Embryonic facial prominence (tissue), 1 donor: ENCODE data around the gene SH3BP1.

Source experiments
- DNase-seq: peaks from one replicate; pipeline ENCODE4 v3.0.0-alpha.2; 2016; ENCODE audit errors: extremely low spot score

The SH3BP1 gene

DNA sequence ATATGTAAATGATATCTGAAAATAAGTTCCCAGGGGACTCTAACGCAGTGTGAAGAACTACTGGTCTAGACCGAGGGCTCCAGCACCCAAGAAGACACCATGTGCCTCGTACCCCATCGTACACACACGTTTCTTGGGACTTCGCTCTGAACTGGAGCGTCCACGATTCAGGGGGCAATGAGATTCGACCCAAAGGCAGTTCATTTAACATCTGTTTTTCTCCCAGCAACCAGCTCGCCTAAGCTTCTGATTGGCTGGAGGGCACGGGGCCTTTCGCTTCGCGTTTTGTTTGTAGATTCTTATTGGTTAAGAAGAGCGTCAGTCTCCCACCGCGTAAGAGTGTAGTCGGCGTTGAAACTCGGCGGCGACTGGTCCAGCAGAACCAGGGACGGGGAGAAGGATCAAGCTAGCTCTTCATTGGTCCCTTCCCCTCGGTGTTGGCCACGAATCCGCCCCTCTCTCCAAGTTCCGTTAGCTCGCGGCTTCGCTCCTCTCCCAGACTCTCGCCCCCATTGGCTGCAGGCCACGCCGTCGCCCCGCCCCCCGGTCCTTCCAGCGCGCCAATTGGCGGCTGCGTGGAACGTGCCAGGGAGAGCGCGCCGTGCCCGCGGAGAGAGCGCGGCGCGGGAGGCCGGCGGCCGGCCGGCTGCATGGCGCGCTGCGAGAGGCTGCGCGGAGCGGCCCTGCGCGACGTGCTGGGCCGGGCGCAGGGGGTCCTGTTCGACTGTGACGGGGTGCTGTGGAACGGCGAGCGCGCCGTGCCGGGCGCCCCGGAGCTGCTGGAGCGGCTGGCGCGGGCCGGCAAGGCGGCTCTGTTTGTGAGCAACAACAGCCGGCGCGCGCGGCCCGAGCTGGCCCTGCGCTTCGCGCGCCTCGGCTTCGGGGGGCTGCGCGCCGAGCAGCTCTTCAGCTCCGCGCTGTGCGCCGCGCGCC is 18.9 kb downstream of the SH3BP1 start, which contains the start of gene PDXP:
Gene PDXP, plus strand, starts transcription at position 591 of the 933 bp plus-strand sequence. Its CDS starts 60 bp downstream, at position 651.
- peak; percentile 100 for DNase-seq

DNA sequence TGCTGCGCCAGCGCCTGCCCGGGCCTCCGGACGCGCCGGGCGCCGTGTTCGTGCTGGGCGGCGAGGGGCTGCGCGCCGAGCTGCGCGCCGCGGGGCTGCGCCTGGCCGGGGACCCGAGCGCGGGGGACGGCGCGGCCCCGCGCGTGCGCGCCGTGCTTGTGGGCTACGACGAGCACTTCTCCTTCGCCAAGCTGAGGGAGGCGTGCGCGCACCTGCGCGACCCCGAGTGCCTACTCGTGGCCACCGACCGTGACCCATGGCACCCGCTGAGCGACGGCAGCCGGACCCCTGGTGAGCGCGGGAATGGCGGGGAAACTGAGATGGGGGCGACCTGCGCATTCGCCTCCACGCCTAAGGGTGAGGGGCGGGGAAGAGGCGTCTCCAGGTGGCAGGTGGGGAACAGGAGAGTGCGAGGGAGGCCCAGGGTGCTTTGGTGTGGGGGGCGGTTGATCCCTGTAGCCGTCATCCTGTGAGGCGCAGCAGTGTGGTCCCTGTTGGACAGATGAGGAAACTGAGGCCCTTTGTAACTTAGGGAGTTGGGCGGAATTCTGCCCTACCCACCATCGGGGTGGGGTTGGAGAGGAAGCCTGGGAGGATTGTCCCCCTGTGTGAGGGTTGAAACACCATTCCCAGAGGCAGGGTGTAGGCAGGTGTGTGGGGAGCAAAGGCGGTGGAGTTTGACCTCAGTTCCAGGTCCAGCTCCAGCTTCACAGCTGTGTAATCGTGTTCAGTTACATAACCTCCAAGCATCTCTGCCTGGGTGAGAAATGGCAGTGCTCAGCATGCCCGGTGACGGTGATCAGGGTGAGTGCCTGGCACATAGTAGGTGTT is 19.8 kb downstream of the SH3BP1 start:
- no peak for DNase-seq

DNA sequence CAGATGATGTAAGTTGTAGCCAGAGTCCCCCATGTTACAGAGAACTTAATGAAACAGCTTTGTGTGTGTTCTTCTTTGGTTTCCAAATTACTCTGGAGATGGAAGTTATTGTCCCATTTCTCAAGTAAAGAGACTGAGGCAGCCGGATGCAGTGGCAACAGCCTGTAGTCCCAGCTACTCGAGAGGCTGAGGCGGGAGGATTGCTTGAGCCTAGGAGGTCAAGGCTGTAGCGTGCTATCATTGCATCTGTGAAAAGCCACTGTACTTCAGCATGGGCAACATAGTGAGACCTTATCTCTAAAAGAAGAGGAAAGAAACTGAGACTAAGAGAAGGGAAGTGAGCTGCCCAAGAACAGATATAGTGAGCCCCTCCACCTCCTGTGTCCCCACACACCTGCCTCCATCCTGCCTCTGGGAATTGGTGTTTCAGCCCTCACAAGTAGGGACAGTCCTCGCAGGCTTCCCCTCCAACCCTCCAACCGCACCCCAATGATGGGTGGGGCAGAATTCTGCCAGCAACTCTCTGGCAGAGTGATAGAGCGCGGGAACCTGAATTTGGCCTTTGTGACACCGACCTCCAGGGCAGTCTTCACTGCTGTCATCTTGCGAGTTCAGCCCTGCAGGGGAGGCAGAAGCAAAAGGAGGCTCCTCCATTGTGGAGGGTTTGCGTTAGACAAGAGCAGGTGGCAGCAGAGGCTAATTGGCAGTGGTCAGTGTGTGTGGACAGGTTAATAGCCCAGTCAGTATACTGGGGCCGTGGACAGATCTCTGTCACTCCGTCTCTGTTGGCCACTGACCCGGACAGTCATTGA is 20.6 kb downstream of the SH3BP1 start:
- DNase-seq: no peak

DNA sequence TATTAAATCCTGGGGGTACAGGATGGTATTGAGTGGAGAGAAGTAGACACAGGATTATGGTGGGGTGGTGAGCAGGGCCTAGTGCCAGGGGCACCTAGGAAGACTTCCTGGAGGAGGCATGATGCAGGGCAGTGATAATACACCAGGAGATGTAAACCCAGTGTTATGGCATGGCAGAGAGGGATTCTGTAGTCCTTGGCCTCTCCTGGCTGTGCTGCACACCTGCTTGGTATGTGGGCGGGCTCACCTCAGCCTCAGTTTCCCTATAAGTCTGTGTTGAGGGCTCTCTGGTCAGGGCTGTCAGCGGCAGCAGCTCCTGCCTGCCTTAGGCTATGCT is 21.2 kb downstream of the SH3BP1 start:
- DNase-seq: no peak

DNA sequence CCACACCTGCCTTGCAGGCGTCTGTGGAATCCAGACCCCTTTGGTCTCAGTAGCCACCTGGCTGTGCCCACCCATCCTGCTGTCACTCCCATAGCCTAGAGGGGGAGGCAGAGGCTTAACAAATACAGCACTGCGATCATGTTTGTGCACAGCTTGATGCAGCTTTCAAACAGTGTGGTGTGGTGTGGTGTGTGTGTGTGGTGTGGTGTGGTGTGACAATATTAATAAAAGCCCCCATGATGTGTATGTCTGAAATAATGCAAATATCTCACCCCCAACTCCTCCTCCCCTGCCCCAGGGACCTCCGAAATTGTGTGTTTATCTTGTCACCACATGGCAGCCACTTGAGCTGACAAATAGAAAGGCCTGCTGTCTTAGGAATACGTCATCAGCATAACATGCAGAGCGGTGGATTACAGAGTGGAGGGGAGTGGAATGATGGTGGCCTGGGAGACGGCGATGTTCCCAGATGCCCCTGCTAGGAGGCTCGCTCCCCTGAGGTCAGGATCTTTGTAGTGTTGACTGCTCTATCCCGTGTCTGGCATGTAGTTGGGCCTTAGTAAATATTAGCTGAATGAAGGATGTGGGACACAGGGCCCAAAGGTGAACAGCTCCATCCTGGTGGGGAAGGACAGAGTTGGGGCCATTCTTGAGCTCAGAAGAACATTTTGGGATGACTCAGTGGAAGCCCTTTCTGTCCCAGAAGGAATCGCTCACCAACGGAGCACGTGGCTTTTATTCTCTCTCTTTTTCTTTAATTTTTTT is 21.9 kb downstream of the SH3BP1 start:
- DNase-seq: peak; percentile 67

DNA sequence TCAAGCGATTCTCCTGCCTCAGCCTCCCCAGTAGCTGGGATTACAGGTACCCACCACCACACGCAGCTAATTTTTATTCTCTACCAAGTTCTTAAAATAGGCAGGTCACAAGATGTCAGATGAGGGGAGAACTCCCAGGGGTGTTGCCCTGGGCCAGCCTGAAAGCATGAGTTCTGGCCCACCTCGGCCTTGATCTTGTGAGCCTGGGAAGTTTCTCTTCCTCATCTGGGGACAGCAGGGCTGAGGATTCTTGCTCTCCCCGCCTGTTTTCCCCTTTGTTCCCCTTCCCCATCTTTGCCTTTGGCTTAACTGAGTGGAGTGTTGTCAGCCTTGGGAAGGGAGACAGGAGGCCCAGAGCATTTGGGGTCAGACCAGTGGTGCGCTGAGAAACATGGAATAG is 22.6 kb downstream of the SH3BP1 start:
- no peak for DNase-seq

DNA sequence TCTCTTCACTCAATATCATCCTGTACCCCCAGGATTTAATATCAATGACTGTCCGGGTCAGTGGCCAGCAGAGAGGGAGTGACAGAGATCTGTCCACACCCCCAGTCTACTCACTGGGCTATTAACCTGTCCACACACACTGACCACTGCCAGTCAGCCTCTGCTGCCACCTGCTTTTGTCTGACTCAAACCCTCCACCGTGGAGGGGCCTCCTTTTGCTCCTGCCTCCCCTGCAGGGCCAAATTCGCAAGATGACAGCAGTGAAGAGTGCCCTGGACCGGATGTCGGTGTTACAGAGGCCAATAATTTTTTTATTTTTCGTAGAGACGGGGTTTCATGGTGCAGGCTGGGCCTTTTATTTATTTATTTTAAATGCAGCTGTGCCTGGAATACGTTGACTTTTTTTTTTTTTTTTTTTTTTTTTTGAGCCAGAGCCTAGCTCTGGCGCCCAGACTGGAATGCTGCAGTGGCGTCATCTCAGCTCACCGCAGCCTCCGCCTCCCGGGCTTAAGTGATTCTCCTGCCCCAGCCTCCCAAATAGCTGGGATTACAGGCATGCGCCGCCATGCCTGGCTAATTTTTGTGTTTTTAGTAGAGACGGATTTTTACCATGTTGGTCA is 24.2 kb downstream of the SH3BP1 start:
- no peak for DNase-seq

DNA sequence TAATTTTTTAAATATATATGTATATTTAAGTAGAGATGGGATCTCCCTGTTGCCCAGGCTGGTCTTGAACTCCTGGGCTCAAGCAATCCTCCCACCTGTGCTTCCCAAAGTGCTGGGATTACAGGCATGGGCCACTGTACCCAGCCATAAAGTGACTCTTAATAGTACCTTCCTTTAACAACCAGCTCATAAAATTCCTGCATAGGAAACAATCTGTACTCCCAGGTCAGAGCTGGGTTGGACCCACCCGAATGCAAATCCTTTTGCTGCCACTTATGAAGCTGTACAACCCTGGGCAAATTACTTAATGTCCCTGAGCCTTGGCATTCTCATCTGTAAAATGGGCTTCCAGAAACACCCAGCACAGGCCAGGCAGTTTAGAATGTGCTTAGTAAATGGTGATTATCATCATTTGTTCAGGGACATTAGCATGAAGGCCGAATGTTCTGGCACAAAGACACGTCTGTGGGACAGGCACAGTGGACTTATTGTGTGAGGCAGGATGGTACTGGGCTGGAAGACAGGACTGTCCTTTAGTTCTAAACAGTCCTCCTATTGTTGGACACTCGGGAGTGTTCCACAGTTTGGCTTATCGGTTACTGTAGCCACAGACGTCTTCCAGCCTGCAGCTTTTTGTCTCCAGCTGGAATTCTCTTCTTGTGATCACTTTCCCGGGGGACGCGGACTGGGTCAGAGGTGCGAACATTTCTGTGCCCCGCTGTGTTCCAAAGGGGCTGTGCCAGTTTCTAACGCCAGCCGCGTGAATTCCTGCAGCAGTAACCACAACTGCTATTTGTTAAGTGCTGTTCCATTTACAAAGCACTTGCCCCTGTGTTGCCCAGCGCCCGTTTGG is 25.0 kb downstream of the SH3BP1 start:
- no peak for DNase-seq

DNA sequence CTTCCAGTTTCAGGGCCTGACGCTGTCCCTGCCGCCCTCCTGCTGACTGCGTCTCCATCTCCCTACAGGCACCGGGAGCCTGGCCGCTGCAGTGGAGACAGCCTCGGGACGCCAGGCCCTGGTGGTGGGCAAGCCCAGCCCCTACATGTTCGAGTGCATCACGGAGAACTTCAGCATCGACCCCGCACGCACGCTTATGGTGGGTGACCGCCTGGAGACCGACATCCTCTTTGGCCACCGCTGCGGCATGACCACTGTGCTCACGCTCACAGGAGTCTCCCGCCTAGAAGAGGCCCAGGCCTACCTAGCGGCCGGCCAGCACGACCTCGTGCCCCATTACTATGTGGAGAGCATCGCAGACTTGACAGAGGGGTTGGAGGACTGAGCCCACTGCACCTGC is 26.0 kb downstream of the SH3BP1 start:
- no peak for DNase-seq

DNA sequence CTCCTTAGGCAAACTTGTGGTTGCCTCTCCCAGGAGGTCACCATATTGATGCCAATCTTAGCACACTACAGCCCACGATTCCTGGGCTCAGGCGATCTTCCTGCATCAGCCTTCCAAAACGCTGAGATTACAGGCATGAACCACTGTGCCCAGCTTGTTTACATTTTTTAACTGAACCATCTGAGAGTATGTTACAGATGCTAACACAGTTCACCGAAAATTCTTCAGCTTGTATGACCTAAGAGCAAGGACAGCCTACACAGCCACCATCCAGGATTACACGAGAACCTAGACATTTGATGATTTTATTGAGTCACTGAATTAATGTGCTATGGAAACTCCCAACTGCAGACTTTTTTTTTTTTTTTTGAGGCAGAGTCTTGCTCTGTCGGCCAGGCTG is 30.1 kb downstream of the SH3BP1 start:
- no peak for DNase-seq

DNA sequence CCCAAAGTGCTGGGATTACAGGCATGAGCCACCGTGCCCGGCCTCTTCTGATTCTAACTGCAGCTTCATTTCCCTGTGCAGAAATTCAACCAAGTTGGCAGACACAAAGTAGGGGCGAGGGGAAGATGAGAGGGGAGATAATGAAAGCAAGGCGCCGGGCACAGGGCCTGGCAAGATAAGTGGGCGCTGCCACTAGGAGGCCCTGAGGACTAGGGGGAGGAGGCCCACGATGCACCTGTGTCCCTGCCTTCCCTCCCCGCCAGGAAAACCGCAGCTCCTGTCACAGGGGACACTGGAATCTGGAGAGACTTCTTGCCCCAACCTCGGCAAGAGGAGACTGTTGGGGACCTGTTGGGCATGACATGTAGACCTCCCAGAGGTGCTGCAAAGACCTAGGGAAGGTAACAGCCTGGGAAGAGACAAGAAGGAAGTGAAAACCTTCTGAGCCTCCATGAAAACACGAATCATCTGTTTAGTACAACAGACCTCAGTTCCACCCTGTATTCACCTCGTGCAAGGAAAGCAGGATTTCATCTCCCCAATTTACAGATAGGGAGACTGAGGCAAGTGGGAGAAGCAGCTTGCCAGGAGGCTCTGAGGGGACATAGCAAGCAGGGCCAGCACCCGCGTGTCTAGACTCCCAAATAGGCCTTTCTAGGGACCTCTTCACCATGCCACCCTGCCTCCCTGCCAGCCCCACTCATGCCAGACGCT is 32.9 kb downstream of the SH3BP1 start:
- DNase-seq: no peak

DNA sequence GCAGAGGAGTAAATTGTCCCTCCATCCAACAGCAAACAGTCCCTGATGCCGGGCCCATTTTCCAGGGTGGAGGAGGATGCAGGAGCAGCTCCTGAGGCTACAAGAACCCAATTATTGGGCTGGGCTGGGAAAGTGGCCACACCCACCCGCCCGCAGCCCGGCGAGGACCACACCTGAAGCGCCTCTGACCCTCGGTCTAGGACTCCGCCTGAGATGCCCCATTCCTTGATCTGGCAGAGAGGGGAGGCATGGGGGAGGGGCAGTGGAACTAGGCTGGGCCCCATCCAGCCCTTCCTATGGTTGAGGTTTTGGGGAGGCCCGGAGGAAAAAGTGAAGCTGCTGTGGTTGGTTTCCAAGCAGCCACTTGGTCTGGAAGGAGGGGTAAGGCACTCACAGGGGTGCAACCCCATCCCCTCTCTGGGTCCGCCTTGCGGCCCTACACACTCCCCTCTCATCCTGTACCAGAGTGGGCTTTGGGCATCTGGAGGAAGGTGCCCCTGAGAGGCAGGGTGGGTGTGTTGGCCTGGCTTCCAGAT is 33.5 kb downstream of the SH3BP1 start:
- DNase-seq: no peak

DNA sequence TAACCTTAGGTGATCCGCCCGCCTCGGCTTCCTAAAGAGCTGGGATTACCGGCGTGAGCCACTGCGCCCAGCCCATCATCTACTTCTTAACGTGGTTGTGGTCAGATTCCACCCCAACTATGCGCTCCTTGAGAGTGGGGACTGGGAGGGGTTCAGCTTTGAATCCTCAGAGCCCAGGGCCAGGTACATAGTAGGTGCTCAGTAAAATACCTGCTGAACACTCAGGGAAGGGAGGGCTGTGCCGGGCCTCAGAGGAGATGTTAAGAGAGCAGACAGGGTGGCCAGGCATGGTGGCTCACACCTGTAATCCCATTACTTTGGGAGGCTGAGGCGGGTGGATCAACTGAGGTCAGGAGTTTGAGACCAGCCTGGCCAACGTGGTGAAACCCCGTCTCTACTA is 34.8 kb downstream of the SH3BP1 start:
- DNase-seq: no peak

DNA sequence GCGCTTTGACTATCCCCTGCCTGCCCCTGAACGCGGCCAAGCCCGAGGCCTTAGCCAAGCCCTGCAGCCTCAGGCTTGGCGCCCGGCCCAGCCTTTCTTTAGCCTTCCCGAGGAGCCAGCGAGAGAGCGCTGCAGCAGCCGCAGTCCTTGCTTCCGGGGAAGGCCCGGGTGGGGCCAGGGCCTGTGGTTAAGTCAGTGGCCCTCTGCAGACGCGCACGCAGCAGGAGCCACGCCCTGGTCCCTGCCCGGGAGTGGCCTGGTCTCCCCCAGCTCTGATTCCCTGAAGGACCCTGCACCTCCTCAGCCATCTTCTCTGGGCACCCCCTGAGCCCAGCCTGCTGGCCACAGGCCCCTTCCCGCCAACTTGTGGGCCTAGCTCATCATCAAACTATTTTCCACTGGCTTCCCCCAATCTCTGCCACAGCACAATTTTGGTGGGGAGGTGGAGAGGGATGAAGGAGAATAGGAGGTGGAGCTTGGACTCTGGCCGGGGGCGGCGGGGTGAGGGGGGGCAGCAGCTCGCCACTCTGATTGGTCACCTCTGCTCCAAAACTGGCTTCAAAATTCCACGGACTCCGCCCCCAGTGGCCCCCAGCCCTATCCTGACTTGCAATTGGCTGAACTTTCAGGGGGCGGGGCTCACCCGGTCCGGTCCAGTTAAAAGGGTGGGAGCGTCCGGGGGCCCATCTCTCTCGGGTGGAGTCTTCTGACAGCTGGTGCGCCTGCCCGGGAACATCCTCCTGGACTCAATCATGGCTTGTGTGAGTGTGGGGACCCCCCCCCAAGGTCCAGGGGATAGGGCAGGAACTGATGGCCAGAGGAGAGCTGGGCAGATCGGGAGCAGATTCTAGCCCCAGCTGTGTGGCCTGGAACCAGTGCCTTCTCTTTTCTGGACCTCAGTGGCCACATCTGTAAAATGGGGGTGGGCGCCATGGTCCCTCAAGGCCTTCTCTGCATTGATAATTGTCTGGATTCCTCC is 35.8 kb downstream of the SH3BP1 start, which contains the start of gene LGALS1:
Gene LGALS1, plus strand, starts transcription at position 686 of the 979 bp plus-strand sequence. Its CDS starts 67 bp downstream, at position 753.
- peak; percentile 88 for DNase-seq

DNA sequence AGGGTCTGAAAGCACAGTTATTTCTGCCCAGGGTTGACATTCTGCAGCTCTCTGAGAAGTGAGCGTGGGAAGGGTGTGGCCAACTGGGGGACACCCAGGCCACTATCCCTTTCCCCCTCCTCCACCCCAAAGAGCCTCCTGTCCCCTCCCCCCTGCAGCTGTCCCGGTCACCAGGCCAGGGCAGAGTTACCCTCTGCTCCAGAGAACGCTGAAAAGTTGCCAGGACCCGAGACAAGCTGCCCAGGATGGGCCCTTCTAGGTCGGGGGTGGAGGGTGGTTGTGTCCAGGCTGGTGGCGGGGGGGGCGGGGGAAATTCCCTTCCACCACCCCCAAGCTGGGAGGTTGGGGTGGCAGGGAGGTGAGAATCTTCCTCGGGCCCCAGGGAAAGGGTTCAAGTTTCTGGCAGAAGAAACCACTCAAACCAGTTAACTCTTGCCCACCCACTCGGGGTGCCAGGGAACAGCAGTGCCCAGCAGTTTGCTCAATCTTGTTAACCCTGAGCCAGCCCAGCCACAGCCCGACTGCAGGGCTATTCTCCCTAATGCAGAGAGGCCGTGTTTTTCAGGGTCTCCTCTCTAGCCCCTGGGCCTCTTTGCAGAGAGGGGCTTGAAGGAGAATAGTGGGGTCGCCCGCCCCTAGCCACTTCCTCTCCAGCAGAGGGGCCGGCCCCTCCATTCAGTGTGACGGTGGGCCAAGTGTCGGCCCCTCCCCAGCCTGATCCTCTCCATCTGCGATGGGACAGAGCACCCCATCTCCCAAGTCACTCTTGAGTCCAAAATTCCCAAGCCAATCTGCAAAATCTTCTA is 36.7 kb downstream of the SH3BP1 start:
- DNase-seq: no peak

DNA sequence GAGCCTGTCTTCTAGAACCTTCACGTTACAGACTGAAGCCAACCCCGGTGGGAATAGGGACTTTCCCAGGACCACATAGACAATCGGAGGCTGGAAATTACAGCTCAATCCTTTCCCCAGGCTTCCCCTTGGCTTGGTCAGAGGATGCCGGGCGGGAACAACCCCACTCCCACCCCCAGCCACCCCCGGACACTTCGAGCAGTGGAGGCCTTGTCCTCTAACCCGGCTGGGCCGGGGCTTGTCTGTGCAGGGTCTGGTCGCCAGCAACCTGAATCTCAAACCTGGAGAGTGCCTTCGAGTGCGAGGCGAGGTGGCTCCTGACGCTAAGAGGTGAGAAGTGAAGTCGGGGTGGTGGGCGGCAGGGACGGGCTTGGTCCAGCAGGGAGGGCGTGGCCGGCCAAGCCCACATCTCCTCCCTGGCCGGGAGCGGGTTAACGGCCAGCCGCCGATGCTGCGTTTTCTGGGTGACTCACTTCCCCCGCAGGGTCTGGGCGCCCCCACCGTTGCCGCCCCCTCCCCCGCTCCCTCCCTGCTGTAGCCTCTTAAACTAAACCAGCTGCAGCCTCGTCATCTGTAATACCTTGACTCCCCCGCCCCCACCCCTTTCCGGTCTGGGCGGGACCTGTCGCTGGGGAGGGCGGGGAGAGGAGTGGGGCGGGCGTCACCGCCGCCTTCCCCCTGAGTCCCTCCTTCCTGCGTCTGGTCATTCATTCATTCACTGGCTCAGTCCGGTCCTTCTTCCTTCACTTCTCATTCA is 37.4 kb downstream of the SH3BP1 start:
- peak; percentile 87 for DNase-seq
